Activated T-helper 2 cell treated with anti-CD3 and anti-CD28 coated beads, Interferon-gamma antibody, Interleukin-2, Interleukin-4, amounts not matched to agents 10 μg/mL and 5 μg/mL and 100 μg/mL, durations not matched to agents 14 hours and 24 hours and 36 hours (primary cell): ENCODE data around the gene EYA3. TPM values are rescaled to one million over a fixed set of nuclear protein-coding genes. Genes with fewer than 3 reads are reported as not detected.

Experiments used
- DNase-seq: peaks from one replicate; pipeline ENCODE4 v3.0.0; 2021; ENCODE audit warnings: low spot score
- H3K27ac Mint-ChIP-seq: one replicate; pipeline ENCODE4 v1.8.0; 2021; ENCODE audit warnings: mixed read lengths
- H3K27me3 Mint-ChIP-seq: one replicate; pipeline ENCODE4 v1.8.0; 2021; ENCODE audit warnings: low read depth, mixed read lengths
- H3K36me3 Mint-ChIP-seq: one replicate; pipeline ENCODE4 v1.8.0; 2021; ENCODE audit warnings: low read depth, mixed read lengths
- H3K4me1 Mint-ChIP-seq: one replicate; pipeline ENCODE4 v1.8.0; 2021; ENCODE audit warnings: low read depth, mixed read lengths
- H3K4me3 Mint-ChIP-seq: one replicate; pipeline ENCODE4 v1.8.0; 2021; ENCODE audit warnings: low read depth, mild to moderate bottlenecking, moderate library complexity, mixed read lengths
- H3K9me3 Mint-ChIP-seq: one replicate; pipeline ENCODE4 v1.8.0; 2021; ENCODE audit warnings: mixed read lengths
- intact Hi-C: fragments of 100-400 bp; cut with micrococcal nuclease; formaldehyde crosslinking; loops from one replicate; pipeline ENCODE4 v1.15.1; 2023
- total RNA-seq: library from RNA; stranded (reverse); gene quantifications from 2 replicates; pipeline ENCODE4 v1.2.3, GENCODE V29; 2022

Gene EYA3
- total RNA-seq, 1 donor from 2014 or later, result 27.5 TPM

DNA sequence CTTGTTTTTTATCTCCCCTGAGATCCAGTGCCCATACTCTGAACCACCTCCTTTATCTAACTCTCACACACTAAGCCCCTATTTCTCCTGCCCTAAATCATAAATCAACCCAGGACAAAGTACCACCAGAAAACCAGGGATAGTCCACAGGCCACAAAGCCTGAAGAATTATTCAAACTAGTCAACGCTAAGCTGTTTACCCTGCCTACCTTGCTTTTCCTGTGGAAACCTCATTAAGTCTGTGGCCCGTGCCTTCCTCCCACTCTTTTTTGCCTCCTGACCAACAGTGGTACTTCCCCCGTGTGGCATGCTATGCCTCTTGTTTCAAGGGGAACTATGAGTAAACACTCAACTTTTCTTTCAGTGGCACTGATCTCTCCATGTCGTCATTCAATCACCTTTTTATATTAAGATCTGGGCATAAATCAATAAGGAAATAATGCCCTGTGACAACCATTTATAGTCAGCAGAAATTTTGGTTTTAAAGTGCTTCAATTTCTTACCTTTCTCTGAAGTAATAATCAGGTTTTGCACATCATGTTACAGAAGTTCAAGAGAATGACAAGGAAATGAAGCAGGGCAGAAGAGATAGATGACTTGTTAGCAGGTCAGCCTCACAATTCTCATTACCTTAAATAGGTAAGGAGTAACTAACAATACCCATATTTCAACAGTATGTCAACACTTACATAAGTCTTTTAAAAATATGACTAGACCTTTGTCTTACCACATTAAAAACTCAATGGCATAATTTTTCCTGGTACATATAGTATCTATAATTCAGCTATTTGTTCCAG is 32.1 kb downstream of the EYA3 start:
- intact Hi-C loops, result loop anchor here (1.0 kb wide), 1 partner anchor 32 kb away; the partner anchor contains the start of gene EYA3
- H3K27me3 Mint-ChIP-seq, result no peaks in the 10 kb centered on the region
- H3K36me3 Mint-ChIP-seq, result peaks cover 30% of the 10 kb centered on the region
- H3K4me1 Mint-ChIP-seq, result peaks cover 37% of the 10 kb centered on the region
- peak; percentile 20 for DNase-seq
- peak overlapping the region; percentile 57 for H3K4me3 Mint-ChIP-seq
- no peaks in the 10 kb centered on the region for H3K9me3 Mint-ChIP-seq
- H3K27ac Mint-ChIP-seq, result peak overlapping the region; percentile 86

DNA sequence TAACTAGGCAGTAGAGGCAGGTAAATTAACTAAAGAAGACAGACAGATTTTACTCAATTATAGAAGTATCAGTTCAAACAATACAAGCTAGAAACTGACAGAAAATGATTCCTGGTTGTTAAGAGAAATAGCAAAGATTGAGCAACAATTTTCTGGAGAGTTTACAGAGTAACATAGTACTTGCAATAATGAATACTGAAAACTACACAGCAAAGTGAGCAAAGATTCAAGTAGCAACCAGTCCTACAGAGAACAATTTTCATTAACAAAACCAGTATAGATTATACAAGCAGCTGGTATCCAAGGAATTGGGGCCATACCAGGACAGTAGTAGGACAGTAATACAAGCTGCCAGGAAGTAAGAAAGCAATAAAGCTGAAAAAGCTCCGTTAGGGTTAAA is 37.6 kb downstream of the EYA3 start:
- Mint-ChIP-seq H3K36me3 (peaks cover 37% of the 10 kb centered on the region), H3K27ac (no peak overlapping the region), H3K9me3 (no peaks in the 10 kb centered on the region), H3K4me3 (no peak overlapping the region), H3K27me3 (no peaks in the 10 kb centered on the region), H3K4me1 (peaks cover 10% of the 10 kb centered on the region)
- intact Hi-C loops, result no loop called here
- DNase-seq, result no peak

DNA sequence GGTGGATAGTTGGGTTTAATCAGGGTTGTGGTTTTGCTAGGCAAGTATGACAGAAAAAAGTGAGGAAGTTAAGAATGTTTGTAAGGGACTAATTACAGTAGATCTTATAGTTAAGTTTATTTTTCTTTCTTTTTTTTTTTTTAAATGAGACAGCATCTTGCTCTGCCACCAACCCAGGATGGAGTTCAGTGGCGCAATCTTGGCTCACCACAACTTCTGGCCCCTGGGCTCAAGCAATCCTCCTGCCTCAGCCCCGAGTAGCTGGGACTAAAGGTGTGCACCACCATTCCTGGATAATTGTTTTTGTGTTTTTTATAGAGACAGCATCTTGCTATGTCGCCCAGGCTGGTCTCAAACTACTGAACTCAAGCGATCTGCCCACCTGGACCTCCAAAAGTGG is 41.7 kb downstream of the EYA3 start:
- H3K9me3 Mint-ChIP-seq, result no peaks in the 10 kb centered on the region
- no peaks in the 10 kb centered on the region for H3K27me3 Mint-ChIP-seq
- no peak overlapping the region for H3K27ac Mint-ChIP-seq
- intact Hi-C loops, result no loop called here
- H3K4me3 Mint-ChIP-seq, result no peak overlapping the region
- no peak for DNase-seq
- peaks cover 30% of the 10 kb centered on the region for H3K36me3 Mint-ChIP-seq
- peaks cover 2% of the 10 kb centered on the region for H3K4me1 Mint-ChIP-seq

DNA sequence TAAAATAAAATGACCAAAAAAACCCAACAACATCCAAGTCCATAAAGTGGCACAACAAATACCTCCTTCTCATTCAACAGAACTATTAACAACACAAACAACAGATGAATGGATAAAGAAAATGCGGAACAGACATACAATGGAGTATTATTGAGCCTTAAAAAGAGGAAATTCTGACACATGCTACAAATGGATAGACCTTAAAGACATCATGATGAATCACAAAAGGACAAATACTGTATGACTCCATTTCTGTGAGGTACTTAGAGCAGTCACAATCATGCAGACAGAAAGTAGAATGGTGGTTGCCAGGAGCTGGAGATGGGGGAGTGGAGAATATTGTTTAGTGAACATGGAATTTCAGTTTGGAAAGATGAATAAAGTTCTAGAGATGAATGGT is 42.6 kb downstream of the EYA3 start:
- peaks cover 2% of the 10 kb centered on the region for H3K4me1 Mint-ChIP-seq
- H3K4me3 Mint-ChIP-seq, result no peak overlapping the region
- H3K9me3 Mint-ChIP-seq, result no peaks in the 10 kb centered on the region
- H3K36me3 Mint-ChIP-seq, result peaks cover 34% of the 10 kb centered on the region
- no peak for DNase-seq
- no peak overlapping the region for H3K27ac Mint-ChIP-seq
- H3K27me3 Mint-ChIP-seq, result no peaks in the 10 kb centered on the region
- intact Hi-C loops, result no loop called here

DNA sequence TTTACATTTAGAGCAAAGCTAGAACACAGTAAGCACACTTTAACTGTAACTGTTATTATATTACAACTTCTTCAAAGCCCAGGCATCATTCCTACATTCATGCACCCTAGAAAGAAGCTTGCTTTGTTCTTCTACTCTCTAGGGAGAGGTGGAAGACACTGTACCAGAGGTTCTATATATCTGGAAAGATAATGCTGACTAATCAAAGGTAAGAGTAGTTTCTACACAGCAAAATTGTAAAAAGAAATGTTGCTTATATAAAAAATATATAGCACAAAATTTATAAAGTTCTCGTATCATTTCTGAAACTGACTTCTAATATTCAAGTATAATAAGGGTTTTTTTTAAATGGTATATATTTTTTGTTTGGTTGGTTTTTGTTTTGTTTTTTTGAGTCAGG is 44.0 kb downstream of the EYA3 start:
- H3K4me1 Mint-ChIP-seq, result peaks cover 2% of the 10 kb centered on the region
- no peaks in the 10 kb centered on the region for H3K9me3 Mint-ChIP-seq
- DNase-seq, result no peak
- intact Hi-C loops, result no loop called here
- no peaks in the 10 kb centered on the region for H3K27me3 Mint-ChIP-seq
- no peak overlapping the region for H3K27ac Mint-ChIP-seq
- no peak overlapping the region for H3K4me3 Mint-ChIP-seq
- H3K36me3 Mint-ChIP-seq, result peaks cover 40% of the 10 kb centered on the region

DNA sequence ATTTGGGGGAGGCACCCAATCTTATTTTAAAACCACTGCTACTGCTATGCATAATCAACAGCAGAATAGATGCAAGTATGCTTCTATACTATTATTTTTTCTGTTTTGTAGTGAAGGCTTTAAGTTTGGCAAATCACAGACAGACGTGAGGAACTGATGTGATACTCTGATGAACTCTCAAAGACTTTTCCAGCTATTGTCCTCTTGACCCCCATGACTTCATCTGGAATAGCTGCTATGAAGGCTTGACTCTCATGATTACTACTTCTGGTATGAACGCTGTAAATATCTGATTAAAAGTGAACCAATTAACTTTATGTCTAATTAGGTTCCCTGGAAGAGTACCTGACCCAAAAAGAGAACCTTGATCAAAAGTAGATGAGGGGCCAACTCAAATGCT is 49.1 kb downstream of the EYA3 start:
- intact Hi-C loops, result no loop called here
- Mint-ChIP-seq H3K4me1 (peaks cover 8% of the 10 kb centered on the region), H3K9me3 (no peaks in the 10 kb centered on the region), H3K27me3 (no peaks in the 10 kb centered on the region), H3K36me3 (peaks cover 38% of the 10 kb centered on the region), H3K4me3 (no peak overlapping the region), H3K27ac (no peak overlapping the region)
- DNase-seq, result no peak

DNA sequence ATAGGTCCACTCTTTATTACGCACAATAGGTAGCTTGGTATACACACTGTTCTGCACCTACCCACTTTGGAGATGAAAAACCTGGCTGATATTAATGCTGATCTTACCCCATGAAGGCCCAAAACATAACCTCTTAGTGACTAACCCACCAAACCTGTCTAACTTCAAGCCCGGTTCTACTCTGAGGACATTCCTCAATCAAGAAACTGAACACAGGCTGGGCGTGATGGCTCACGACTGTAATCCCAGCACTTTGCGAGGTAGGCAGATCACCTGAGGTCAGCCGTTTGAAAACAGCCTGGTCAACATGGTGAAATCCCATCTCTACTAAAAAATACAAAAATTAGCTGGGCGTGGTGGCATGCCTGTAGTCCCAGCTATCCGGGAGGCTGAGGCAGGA is 50.5 kb downstream of the EYA3 start:
- H3K4me1 Mint-ChIP-seq, result peaks cover 8% of the 10 kb centered on the region
- intact Hi-C loops, result no loop called here
- no peaks in the 10 kb centered on the region for H3K27me3 Mint-ChIP-seq
- H3K27ac Mint-ChIP-seq, result no peak overlapping the region
- no peak overlapping the region for H3K4me3 Mint-ChIP-seq
- H3K36me3 Mint-ChIP-seq, result peaks cover 38% of the 10 kb centered on the region
- no peaks in the 10 kb centered on the region for H3K9me3 Mint-ChIP-seq
- no peak for DNase-seq

DNA sequence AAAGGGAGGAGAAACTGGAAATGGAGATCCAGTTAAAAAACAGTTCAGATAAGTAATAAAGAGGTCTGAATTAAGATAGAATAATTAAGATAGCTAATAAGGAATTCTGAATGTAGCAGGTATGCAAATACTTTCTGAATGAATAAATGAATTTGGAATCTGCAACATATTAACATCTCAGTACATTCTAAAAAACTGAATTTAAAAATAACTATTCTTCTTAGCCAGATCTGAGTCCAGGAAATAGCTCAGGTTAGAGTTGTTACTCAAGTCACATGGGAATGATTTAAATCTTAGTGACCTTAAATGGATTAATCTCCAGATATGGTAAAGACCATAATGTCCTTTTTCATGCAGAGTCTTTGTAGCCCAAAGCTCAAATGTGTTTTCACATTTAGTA is 51.2 kb downstream of the EYA3 start:
- no peaks in the 10 kb centered on the region for H3K9me3 Mint-ChIP-seq
- intact Hi-C loops, result no loop called here
- H3K27ac Mint-ChIP-seq, result no peak overlapping the region
- no peaks in the 10 kb centered on the region for H3K27me3 Mint-ChIP-seq
- peaks cover 33% of the 10 kb centered on the region for H3K36me3 Mint-ChIP-seq
- no peak for DNase-seq
- H3K4me1 Mint-ChIP-seq, result peaks cover 8% of the 10 kb centered on the region
- H3K4me3 Mint-ChIP-seq, result no peak overlapping the region

DNA sequence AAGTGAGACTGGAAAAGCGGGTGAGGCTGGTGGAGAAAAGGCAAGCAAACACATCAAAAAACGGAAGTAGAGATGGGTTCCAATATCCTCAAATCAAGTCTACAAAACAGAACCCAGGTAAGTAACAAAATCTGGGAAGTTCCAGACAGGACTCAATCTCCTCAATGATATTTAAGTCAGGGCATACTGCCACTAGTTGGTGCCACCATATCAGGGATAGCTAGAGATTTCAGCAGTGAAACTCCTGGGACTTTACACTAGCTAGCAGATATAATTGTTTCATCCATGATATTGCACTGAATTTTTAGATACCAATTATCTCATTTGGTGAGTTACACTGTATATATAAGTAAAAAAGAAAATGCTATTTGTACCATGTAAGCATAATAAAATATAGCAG is 52.0 kb downstream of the EYA3 start:
- DNase-seq, result no peak
- intact Hi-C loops, result no loop called here
- Mint-ChIP-seq H3K9me3 (no peaks in the 10 kb centered on the region), H3K4me3 (no peak overlapping the region), H3K27ac (no peak overlapping the region), H3K27me3 (no peaks in the 10 kb centered on the region), H3K4me1 (peaks cover 8% of the 10 kb centered on the region), H3K36me3 (peaks cover 28% of the 10 kb centered on the region)

DNA sequence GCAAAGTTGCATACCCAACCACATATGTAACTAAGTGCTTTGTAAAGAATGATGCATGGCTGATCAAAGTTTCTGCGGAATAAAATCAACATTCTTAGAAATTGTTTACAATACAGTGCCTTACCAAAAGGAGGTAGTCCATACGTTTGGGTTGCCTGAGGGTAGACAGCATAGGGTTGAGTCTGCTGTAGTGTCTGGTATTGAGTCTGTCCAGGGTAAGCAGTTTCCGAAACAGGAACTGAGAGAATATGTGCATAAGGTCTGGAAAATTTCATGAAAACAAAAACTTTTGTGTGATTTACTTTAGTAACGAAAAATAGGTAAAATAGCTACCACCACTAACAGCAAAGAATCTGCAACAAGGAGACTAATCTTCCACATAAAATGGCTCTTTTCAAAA is 53.0 kb downstream of the EYA3 start:
- H3K9me3 Mint-ChIP-seq, result no peaks in the 10 kb centered on the region
- DNase-seq, result no peak
- H3K27ac Mint-ChIP-seq, result no peak overlapping the region
- intact Hi-C loops, result no loop called here
- H3K4me3 Mint-ChIP-seq, result no peak overlapping the region
- H3K4me1 Mint-ChIP-seq, result peaks cover 8% of the 10 kb centered on the region
- H3K27me3 Mint-ChIP-seq, result no peaks in the 10 kb centered on the region
- peaks cover 23% of the 10 kb centered on the region for H3K36me3 Mint-ChIP-seq

DNA sequence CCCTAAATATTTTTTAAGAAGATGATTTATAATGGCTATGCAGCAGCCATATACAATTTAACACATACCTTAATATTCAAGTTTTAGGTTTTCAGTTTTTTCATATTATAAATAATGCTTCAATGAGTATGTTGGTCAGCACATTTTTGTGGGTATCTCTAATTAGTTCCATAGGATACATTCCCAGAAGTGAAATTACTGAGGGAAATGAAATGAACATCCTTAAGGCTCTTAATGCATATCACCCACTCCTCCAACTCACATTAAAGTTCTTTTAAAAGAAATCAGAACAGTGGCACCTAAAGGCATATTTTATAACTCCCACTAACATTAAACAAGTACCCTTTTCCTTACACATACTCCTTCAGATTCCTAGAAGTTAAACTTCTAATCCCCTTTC is 56.1 kb downstream of the EYA3 start:
- intact Hi-C loops, result no loop called here
- Mint-ChIP-seq H3K36me3 (peaks cover 16% of the 10 kb centered on the region), H3K27ac (no peak overlapping the region), H3K27me3 (no peaks in the 10 kb centered on the region), H3K9me3 (no peaks in the 10 kb centered on the region), H3K4me1 (peaks cover 15% of the 10 kb centered on the region), H3K4me3 (no peak overlapping the region)
- DNase-seq, result no peak

DNA sequence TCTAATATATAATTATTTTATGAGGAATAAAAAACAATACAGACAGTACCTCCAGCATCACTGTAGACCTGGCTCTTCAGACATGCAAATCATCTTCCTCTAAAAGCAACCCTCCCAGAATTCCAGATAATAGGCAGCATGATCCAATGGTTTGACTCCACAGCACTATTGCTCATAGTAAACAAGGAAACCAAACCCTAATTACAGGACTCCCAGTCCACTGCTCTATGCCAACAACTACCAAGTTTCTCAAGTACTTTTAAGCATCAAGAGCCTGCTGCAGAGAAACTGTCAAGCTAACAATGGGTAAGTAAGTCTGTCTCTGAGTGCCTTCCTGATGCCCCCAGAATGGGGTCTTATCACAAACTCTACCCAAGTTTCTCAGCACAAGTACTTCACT is 57.2 kb downstream of the EYA3 start:
- Mint-ChIP-seq H3K27me3 (no peaks in the 10 kb centered on the region), H3K4me3 (no peak overlapping the region), H3K9me3 (no peaks in the 10 kb centered on the region), H3K27ac (no peak overlapping the region), H3K36me3 (peaks cover 11% of the 10 kb centered on the region), H3K4me1 (peaks cover 12% of the 10 kb centered on the region)
- intact Hi-C loops, result no loop called here
- DNase-seq, result no peak

DNA sequence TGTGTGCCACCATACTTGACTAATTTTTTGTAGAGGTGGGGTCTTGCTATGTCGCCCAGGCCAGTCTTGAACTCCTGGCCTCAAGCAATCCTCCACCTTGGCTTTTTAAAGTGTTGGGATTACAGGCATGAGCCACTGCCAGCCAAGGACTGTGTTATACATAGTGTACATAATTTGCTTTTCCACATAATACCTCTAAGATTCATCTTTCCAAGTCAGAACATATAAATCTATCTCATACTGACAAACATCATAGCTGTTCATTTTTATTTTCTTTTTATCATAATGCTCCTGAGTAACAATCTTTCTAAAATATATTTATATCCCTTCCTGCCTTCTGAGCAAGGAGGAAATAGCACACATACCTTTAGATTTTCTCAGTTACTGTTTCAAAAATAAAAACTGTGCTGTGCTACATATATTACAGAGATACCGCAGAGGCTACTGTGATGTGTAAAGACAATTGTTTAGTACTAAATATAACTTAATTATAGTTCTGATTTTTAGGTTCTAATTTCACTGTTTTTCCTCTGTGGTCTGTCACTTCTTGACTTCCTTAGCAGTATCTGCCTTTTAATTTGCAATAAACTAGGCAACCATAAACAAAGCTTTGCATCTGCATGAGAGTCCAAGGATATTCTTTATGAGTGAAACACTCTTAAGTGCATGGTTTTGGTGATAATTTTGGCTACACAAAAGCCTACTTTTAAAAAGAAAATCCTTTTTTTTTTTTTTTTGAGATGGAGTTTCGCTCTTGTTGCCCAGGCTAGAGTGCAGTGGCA is 59.3 kb downstream of the EYA3 start:
- Mint-ChIP-seq H3K27me3 (no peaks in the 10 kb centered on the region), H3K9me3 (no peaks in the 10 kb centered on the region), H3K4me3 (no peak overlapping the region), H3K4me1 (peaks cover 7% of the 10 kb centered on the region), H3K27ac (no peak overlapping the region), H3K36me3 (peaks cover 17% of the 10 kb centered on the region)
- intact Hi-C loops, result no loop called here
- no peak for DNase-seq
